H1 (cell line): ENCODE measurements around the gene EMP3. TPM values are rescaled to one million over a fixed set of nuclear protein-coding genes. Genes with fewer than 3 reads are reported as not detected.

Experiments used
- CTCF ChIA-PET: fragments of 300-600 bp; sonication (Branson Sonifier 250); formaldehyde crosslinking; loops from one replicate; lab custom pipeline; 2021; ENCODE audit not compliant: partially characterized antibody; lab: Charles Lee
- POLR2A ChIA-PET: fragments of 300-600 bp; sonication (Branson Sonifier 250); formaldehyde crosslinking; loops from one replicate; lab custom pipeline; 2021; ENCODE audit warnings: inconsistent platforms; ENCODE audit not compliant: partially characterized antibody; lab: Charles Lee
- DNase-seq, 2 experiments: peaks; one replicate each; pipeline versions ENCODE4 v3.0.0 to v3.0.0-alpha.2; 2010 to 2022; ENCODE audit warnings: low spot score in 2 of 2, low read depth in 1 of 2, mixed read lengths in 1 of 2
- FAIRE-seq: peaks from 2 replicates; lab custom pipeline; 2011; peaks lifted over from hg19 to GRCh38; lab: Jason Lieb, UNC
- H2AFZ ChIP-seq: 2 replicates; pipeline ENCODE4 v1.8.1; 2012; ENCODE audit warnings: low read length, inconsistent platforms
- H2AK5ac ChIP-seq: 2 replicates; pipeline ENCODE4 v1.6.1; 2013; ENCODE audit warnings: low read depth, low read length
- H2BK120ac ChIP-seq: replicated peaks from 2 replicates; pipeline ENCODE3; 2013; ENCODE audit warnings: low read depth, low read length, inconsistent platforms
- H2BK12ac ChIP-seq: 2 replicates; pipeline ENCODE4 v1.6.1; 2013; ENCODE audit warnings: low read depth, low read length
- H2BK15ac ChIP-seq: 2 replicates; pipeline ENCODE4 v1.6.1; 2013; ENCODE audit warnings: low read length
- H2BK20ac ChIP-seq: 2 replicates; pipeline ENCODE4 v1.6.1; 2013; ENCODE audit warnings: low read length
- H2BK5ac ChIP-seq: 2 replicates; pipeline ENCODE4 v1.6.1; 2013; ENCODE audit warnings: low read depth, low read length
- H3K14ac ChIP-seq: 2 replicates; pipeline ENCODE4 v1.6.1; 2013; ENCODE audit warnings: inconsistent platforms; ENCODE audit not compliant: insufficient read length
- H3K18ac ChIP-seq: 2 replicates; pipeline ENCODE4 v1.6.1; 2013; ENCODE audit warnings: low read length; ENCODE audit errors: extremely low read depth
- H3K23ac ChIP-seq: 2 replicates; pipeline ENCODE4 v1.6.1; 2013; ENCODE audit warnings: inconsistent platforms; ENCODE audit not compliant: insufficient read length
- H3K23me2 ChIP-seq: 2 replicates; pipeline ENCODE4 v1.6.1; 2013; ENCODE audit warnings: low read depth, low read length
- H3K27ac ChIP-seq: 2 replicates; pipeline ENCODE4 v1.6.1; 2011; ENCODE audit warnings: low read depth, low read length, inconsistent platforms
- H3K27me3 ChIP-seq, 4 experiments: replicated peaks in 1 of 4; 1 replicate in 1 of 4; 2 replicates in 3 of 4; pipeline versions ENCODE4 v1.6.1 to v1.8.1; 2011 to 2013; ENCODE audit warnings: low read length in 3 of 4, mild to moderate bottlenecking in 3 of 4, inconsistent platforms in 2 of 4, mixed read lengths in 2 of 4, moderate library complexity in 1 of 4; ENCODE audit not compliant: control insufficient read depth in 3 of 4, insufficient read depth in 3 of 4; ENCODE audit errors: extremely low read depth in 1 of 4
- H3K36me3 ChIP-seq, 4 experiments: 2 replicates each; pipeline versions ENCODE4 v1.6.1 to v1.8.1; 2011 to 2013; ENCODE audit warnings: mild to moderate bottlenecking in 4 of 4, low read length in 3 of 4, moderate library complexity in 2 of 4, control low read depth in 1 of 4, inconsistent platforms in 1 of 4; ENCODE audit not compliant: insufficient read depth in 4 of 4, control insufficient read depth in 2 of 4
- H3K4ac ChIP-seq: replicated peaks from 2 replicates; pipeline ENCODE3; 2013; ENCODE audit warnings: low read length, low read depth, mixed read lengths, inconsistent platforms; ENCODE audit not compliant: insufficient read length
- H3K4me1 ChIP-seq, 4 experiments: replicated peaks in 1 of 4; 1 replicate in 1 of 4; 2 replicates in 3 of 4; pipeline versions ENCODE4 v1.6.1 to v1.8.1; 2011 to 2013; ENCODE audit warnings: low read length in 3 of 4, inconsistent platforms in 2 of 4, mixed read lengths in 1 of 4; ENCODE audit not compliant: insufficient read depth in 4 of 4, control insufficient read depth in 3 of 4
- H3K4me2 ChIP-seq, 2 experiments: 2 replicates each; pipeline versions ENCODE4 v1.6.1 to v1.8.1; 2011 to 2013; ENCODE audit warnings: low read depth in 2 of 2, low read length in 2 of 2, control low read depth in 1 of 2, inconsistent platforms in 1 of 2, mild to moderate bottlenecking in 1 of 2; ENCODE audit not compliant: insufficient read depth in 1 of 2
- H3K4me3 ChIP-seq, 4 experiments: fragments of 200-600, 300-600 bp in 1 of 4; sonication (generic), shearing (Covaris generic), sonication (Bioruptor Twin) in 1 of 4; 2 replicates each; pipeline versions ENCODE4 v1.5.1 to v1.8.1; 2011 to 2016; ENCODE audit warnings: low read length in 4 of 4, low read depth in 3 of 4, control low read depth in 2 of 4, inconsistent platforms in 2 of 4, mild to moderate bottlenecking in 2 of 4, mixed read lengths in 1 of 4, moderate library complexity in 1 of 4; ENCODE audit not compliant: insufficient read depth in 2 of 4; ENCODE audit errors: extremely low read depth in 1 of 4
- H3K56ac ChIP-seq: replicated peaks from 2 replicates; pipeline ENCODE3; 2013; ENCODE audit warnings: low read depth, mild to moderate bottlenecking, mixed read lengths, low read length, inconsistent platforms; ENCODE audit not compliant: insufficient read length
- H3K79me1 ChIP-seq: 2 replicates; pipeline ENCODE4 v1.6.1; 2013; ENCODE audit warnings: low read depth, low read length, control low read depth
- H3K79me2 ChIP-seq, 2 experiments: 2 replicates each; pipeline versions ENCODE4 v1.6.1 to v1.8.1; 2012 to 2013; ENCODE audit warnings: low read length in 2 of 2, mild to moderate bottlenecking in 2 of 2, inconsistent platforms in 1 of 2; ENCODE audit not compliant: insufficient read depth in 2 of 2, control insufficient read depth in 1 of 2
- H3K9ac ChIP-seq, 4 experiments: replicated peaks in 1 of 4; 1 replicate in 1 of 4; 2 replicates in 3 of 4; pipeline versions ENCODE4 v1.6.1 to v1.8.1; 2011 to 2013; ENCODE audit warnings: low read depth in 3 of 4, low read length in 3 of 4, control low read depth in 2 of 4, mild to moderate bottlenecking in 2 of 4, moderate library complexity in 2 of 4, inconsistent platforms in 1 of 4; ENCODE audit errors: extremely low read depth in 1 of 4
- H3K9me3 ChIP-seq, 2 experiments: 2 replicates each; pipeline versions ENCODE4 v1.6.1 to v1.8.1; 2012 to 2013; ENCODE audit warnings: mild to moderate bottlenecking in 2 of 2, moderate library complexity in 2 of 2, control low read depth in 1 of 2, inconsistent platforms in 1 of 2, low read depth in 1 of 2, low read length in 1 of 2, mixed read lengths in 1 of 2; ENCODE audit not compliant: insufficient read depth in 2 of 2
- H4K20me1 ChIP-seq, 2 experiments: replicated peaks in 1 of 2; 2 replicates each; pipeline versions ENCODE3 to v1.8.1; 2011 to 2013; ENCODE audit warnings: inconsistent platforms in 2 of 2, low read length in 2 of 2, mild to moderate bottlenecking in 1 of 2; ENCODE audit not compliant: insufficient read depth in 2 of 2, control insufficient read depth in 1 of 2
- H4K5ac ChIP-seq: 2 replicates; pipeline ENCODE4 v1.6.1; 2013; ENCODE audit warnings: low read length, low read depth, mixed read lengths, inconsistent platforms; ENCODE audit not compliant: insufficient read length
- H4K8ac ChIP-seq: 2 replicates; pipeline ENCODE4 v1.8.0; 2013; ENCODE audit warnings: mild to moderate bottlenecking, moderate library complexity, low read length, inconsistent platforms; ENCODE audit not compliant: insufficient read depth; ENCODE audit errors: extremely low read depth
- H4K91ac ChIP-seq: replicated peaks from 2 replicates; pipeline ENCODE3; 2013; ENCODE audit warnings: low read length, mixed read lengths, inconsistent platforms; ENCODE audit not compliant: insufficient read length
- POU5F1 ChIP-seq: IDR thresholded peaks from 2 replicates; pipeline ENCODE4 v1.6.1; 2011; ENCODE audit warnings: low read depth, mild to moderate bottlenecking, low read length, moderate library complexity
- SAP30 ChIP-seq: fragments of 300-600 bp; sonication (generic); IDR thresholded peaks from 2 replicates; pipeline ENCODE4 v1.7.1; 2012; ENCODE audit warnings: low read length, moderate library complexity, mild to moderate bottlenecking, inconsistent platforms; ENCODE audit not compliant: insufficient read depth, insufficient replicate concordance
- SP1 ChIP-seq: IDR thresholded peaks from 2 replicates; pipeline ENCODE4 v1.6.1; 2011; ENCODE audit warnings: low read depth, low read length
- WGBS, 2 experiments: shearing (Covaris generic) in 1 of 2; methylation state at CpG; one replicate each; pipeline versions ENCODE4 v1.1.6 to v1.1.7; 2013 to 2015; ENCODE audit warnings: low lambda C conversion rate in 2 of 2, mixed read lengths in 2 of 2, inconsistent platforms in 1 of 2, low coverage in 1 of 2, missing lambda C conversion rate in 1 of 2; ENCODE audit not compliant: insufficient replicate concordance in 2 of 2, insufficient coverage in 1 of 2, insufficient read length in 1 of 2; ENCODE audit errors: extremely low coverage in 1 of 2, missing lambda C conversion rate in 1 of 2; 5-methylcytosine and 5-hydroxymethylcytosine counted together
- polyA plus RNA-seq, 7 experiments: library from polyadenylated mRNA; depleted of rRNA in 3 of 7; stranded (reverse) in 5 of 7; unstranded in 2 of 7; fragments of >200 nt in 5 of 7; fragments of 200-250 nt in 2 of 7; gene quantifications; 1 replicate in 5 of 7; 2 replicates in 1 of 7; 4 replicates in 1 of 7; pipeline versions ENCODE4 v1.2.1 to v1.2.3, GENCODE V29; 2011 to 2013; ENCODE audit warnings: missing spikeins in 2 of 7, mixed read lengths in 2 of 7
- total RNA-seq: library from RNA; stranded (reverse); fragmentation: NEBNext Ultra II Directional; extraction: Animal tissue kit (Norgen Biotek cat#: 25700); gene quantifications from 2 replicates; pipeline ENCODE4 v1.2.1, GENCODE V29; 2021

The EMP3 gene
- total and polyA plus RNA-seq, 2 of the 8 experiments (the other 6 are each of a cell fraction or from before 2014, with no cell fraction given), result 18.4 to 87.8 TPM

GRCh38 chr19:48287748-48288147 lies 37.6 kb upstream of the EMP3 start:
- 93% methylated on average over 3 of the region's 3 CpGs; no CpG with 5 or more reads in 1 of the 2 experiments for WGBS, 2 experiments
- Histone ChIP-seq H3K56ac (no peak overlapping the region), H3K4me1 (peaks cover 0 to 12% (median 3%) of the 10 kb centered on the region in 4 experiments; a peak in 3 of 7 replicates)

More at GRCh38 chr19:48287748-48288147, 37.6 kb upstream of the EMP3 start:
- Histone ChIP-seq H4K91ac (no peak overlapping the region), H3K27me3 (no peaks in the 10 kb centered on the region), H3K27ac (no peak overlapping the region), H2BK120ac (no peak overlapping the region), H2BK20ac (no peak overlapping the region), H3K79me1 (no peaks in the 10 kb centered on the region), H3K18ac (no peak overlapping the region), H2BK15ac (no peak overlapping the region), H3K14ac (no peak overlapping the region), H3K9me3 (peaks cover 0 to 4% of the 10 kb centered on the region in 2 experiments; a peak in 1 of 4 replicates), H2BK12ac (no peak overlapping the region), H3K4ac (no peak overlapping the region), H4K20me1 (peaks cover 0 to 3% of the 10 kb centered on the region in 2 experiments), H3K23me2 (peaks cover 6% of the 10 kb centered on the region; the same call in 1 of the 2 replicates), H3K79me2 (no peaks in the 10 kb centered on the region), H4K8ac (no peak overlapping the region), H4K5ac (no peak overlapping the region), H2AK5ac (no peak overlapping the region), H3K36me3 (peaks cover 19 to 47% (median 39%) of the 10 kb centered on the region in 4 experiments), H2BK5ac (no peak overlapping the region), H3K4me2 (no peak overlapping the region), H3K23ac (no peak overlapping the region), H2AFZ (no peak overlapping the region), H3K9ac (no peak overlapping the region), H3K4me3 (no peak overlapping the region)
- no peak for TF ChIP-seq POU5F1
- no peak for TF ChIP-seq SP1
- TF ChIP-seq SAP30, result no peak
- DNase-seq, result no peak
- ChIA-PET POLR2A (interaction anchor here (0.8 to 1.7 kb wide), 3 partner anchors 10 to 19 kb away, joined by 3 read pairs; no protein-coding TSS in a partner anchor), CTCF (interaction anchor here (0.6 to 12.4 kb wide), 5 partner anchors 11 to 1498 kb away, joined by 3 to 212 read pairs (median 3); partner anchors contain the start of gene ZNF114)
- no peak for FAIRE-seq
